HL-60 (cell line): Measurements from ENCODE around the gene GRSF1.

ENCODE experiments used
- CTCF ChIP-seq: IDR thresholded peaks from one replicate; pipeline ENCODE4 v1.5.1; 2011; ENCODE audit warnings: low read length, control low read depth, inconsistent platforms; ENCODE audit not compliant: insufficient read depth
- GABPA ChIP-seq: IDR thresholded peaks from 2 replicates; pipeline ENCODE4 v1.6.1; 2012; ENCODE audit warnings: low read depth
- POLR2AphosphoS5 ChIP-seq: IDR thresholded peaks from 2 replicates; pipeline ENCODE4 v1.6.1; 2012; ENCODE audit warnings: low read depth
- REST ChIP-seq: IDR thresholded peaks from 2 replicates; pipeline ENCODE4 v1.6.1; 2012; ENCODE audit warnings: low read depth; ENCODE audit not compliant: insufficient replicate concordance
- SPI1 ChIP-seq: IDR thresholded peaks from 2 replicates; pipeline ENCODE4 v1.6.1; 2012; ENCODE audit warnings: low read depth, mild to moderate bottlenecking, borderline replicate concordance

GRCh38 chr4:70863099-70863790 lies 23.6 kb upstream of the GRSF1 start:
- TF ChIP-seq CTCF (no peak), SPI1 (no peak), REST (no peak), GABPA (no peak), POLR2AphosphoS5 (no peak)
